H9 (cell line): ENCODE data around the gene CEACAM20. TPM values are rescaled to one million over a fixed set of nuclear protein-coding genes. Genes with fewer than 3 reads are reported as not detected.

Experiments
- DNase-seq: peaks from one replicate; pipeline ENCODE4 v3.0.0-alpha.2; 2017
- H2AFZ ChIP-seq: one replicate; pipeline ENCODE4 v1.6.1; 2013; ENCODE audit warnings: mild to moderate bottlenecking, low read length, control low read depth, moderate library complexity
- H2AK5ac ChIP-seq: 2 replicates; pipeline ENCODE4 v1.6.1; 2013; ENCODE audit warnings: low read length, control low read depth, mixed read lengths; ENCODE audit not compliant: insufficient read length
- H2BK120ac ChIP-seq: one replicate; pipeline ENCODE4 v1.6.1; 2013; ENCODE audit warnings: low read depth, mild to moderate bottlenecking, low read length, control low read depth, inconsistent platforms; ENCODE audit not compliant: poor library complexity, severe bottlenecking
- H2BK12ac ChIP-seq: 2 replicates; pipeline ENCODE4 v1.6.1; 2013; ENCODE audit warnings: low read length, control low read depth, mixed read lengths, low read depth; ENCODE audit not compliant: insufficient read length
- H2BK15ac ChIP-seq: 2 replicates; pipeline ENCODE4 v1.6.1; 2013; ENCODE audit warnings: low read depth, low read length, control low read depth
- H2BK20ac ChIP-seq: one replicate; pipeline ENCODE4 v1.6.1; 2013; ENCODE audit warnings: low read depth, mild to moderate bottlenecking, low read length, control low read depth, inconsistent platforms; ENCODE audit not compliant: poor library complexity, severe bottlenecking
- H2BK5ac ChIP-seq: 2 replicates; pipeline ENCODE4 v1.6.1; 2013; ENCODE audit warnings: low read length, control low read depth, mixed read lengths; ENCODE audit not compliant: insufficient read length
- H3K14ac ChIP-seq: 2 replicates; pipeline ENCODE4 v1.6.1; 2013; ENCODE audit warnings: low read length, control low read depth; ENCODE audit not compliant: insufficient read depth
- H3K18ac ChIP-seq: 2 replicates; pipeline ENCODE4 v1.6.1; 2013; ENCODE audit warnings: low read depth, mild to moderate bottlenecking, mixed read lengths, low read length, control low read depth; ENCODE audit not compliant: insufficient read length
- H3K23ac ChIP-seq: 2 replicates; pipeline ENCODE4 v1.6.1; 2013; ENCODE audit warnings: low read length, control low read depth, mixed read lengths, low read depth; ENCODE audit not compliant: insufficient read length
- H3K23me2 ChIP-seq: 2 replicates; pipeline ENCODE4 v1.6.1; 2013; ENCODE audit warnings: low read depth, mild to moderate bottlenecking, mixed read lengths, low read length, control low read depth; ENCODE audit not compliant: insufficient read length, poor library complexity, severe bottlenecking
- H3K27ac ChIP-seq: 2 replicates; pipeline ENCODE4 v1.5.1; 2013; ENCODE audit warnings: low read length, control low read depth, mixed read lengths, low read depth; ENCODE audit not compliant: insufficient read length
- H3K27me3 ChIP-seq: 2 replicates; pipeline ENCODE4 v1.6.1; 2013; ENCODE audit warnings: low read length, control low read depth, inconsistent platforms; ENCODE audit not compliant: insufficient read depth
- H3K4ac ChIP-seq: 2 replicates; pipeline ENCODE4 v1.6.1; 2013; ENCODE audit warnings: low read depth, mild to moderate bottlenecking, control low read depth, inconsistent platforms, low read length, moderate library complexity
- H3K4me1 ChIP-seq: 2 replicates; pipeline ENCODE4 v1.6.1; 2013; ENCODE audit warnings: low read length, control low read depth, inconsistent platforms; ENCODE audit not compliant: insufficient read depth
- H3K4me2 ChIP-seq: 2 replicates; pipeline ENCODE4 v1.6.1; 2013; ENCODE audit warnings: low read length, control low read depth, mixed read lengths; ENCODE audit not compliant: insufficient read length, insufficient read depth
- H3K56ac ChIP-seq: 2 replicates; pipeline ENCODE4 v1.6.1; 2013; ENCODE audit warnings: low read depth, mild to moderate bottlenecking, mixed read lengths, low read length, control low read depth; ENCODE audit not compliant: insufficient read length
- H3K79me1 ChIP-seq: 2 replicates; pipeline ENCODE4 v1.6.1; 2013; ENCODE audit warnings: low read depth, mild to moderate bottlenecking, moderate library complexity, low read length, control low read depth, inconsistent platforms; ENCODE audit not compliant: insufficient read depth, poor library complexity, severe bottlenecking
- H3K79me2 ChIP-seq: 2 replicates; pipeline ENCODE4 v1.6.1; 2013; ENCODE audit warnings: low read length, control low read depth, inconsistent platforms; ENCODE audit not compliant: insufficient read depth
- H3K9ac ChIP-seq: 2 replicates; pipeline ENCODE4 v1.6.1; 2013; ENCODE audit warnings: low read length, control low read depth, mixed read lengths; ENCODE audit not compliant: insufficient read length; ENCODE audit errors: extremely low read depth
- H3K9me3 ChIP-seq: one replicate; pipeline ENCODE4 v1.6.1; 2013; ENCODE audit warnings: low read depth, low read length, inconsistent platforms; ENCODE audit not compliant: control insufficient read depth
- H3T11ph ChIP-seq: one replicate; pipeline ENCODE4 v1.6.1; 2013; ENCODE audit warnings: mild to moderate bottlenecking, low read length, control low read depth, inconsistent platforms
- H4K20me1 ChIP-seq: one replicate; pipeline ENCODE4 v1.6.1; 2013; ENCODE audit not compliant: control insufficient read depth, insufficient read length, insufficient read depth
- H4K5ac ChIP-seq: 2 replicates; pipeline ENCODE4 v1.6.1; 2013; ENCODE audit warnings: low read depth, mild to moderate bottlenecking, mixed read lengths, low read length, control low read depth; ENCODE audit not compliant: insufficient read length
- H4K8ac ChIP-seq: replicated peaks from 2 replicates; pipeline ENCODE4 v1.6.1; 2013; ENCODE audit warnings: low read length, control low read depth, mixed read lengths, low read depth; ENCODE audit not compliant: insufficient read length
- H4K91ac ChIP-seq: 2 replicates; pipeline ENCODE4 v1.6.1; 2013; ENCODE audit warnings: low read depth, mild to moderate bottlenecking, moderate library complexity, mixed read lengths, low read length, control low read depth; ENCODE audit not compliant: insufficient read length
- H3K27ac Mint-ChIP-seq, 3 experiments: 2 replicates in 2 of 3; 3 replicates in 1 of 3; pipeline ENCODE4 v1.8.0; 2020 to 2021; ENCODE audit warnings: mixed read lengths in 3 of 3, mild to moderate bottlenecking in 1 of 3, moderate library complexity in 1 of 3
- H3K27me3 Mint-ChIP-seq: 2 replicates; pipeline ENCODE4 v1.8.0; 2021; ENCODE audit warnings: low read depth, mild to moderate bottlenecking, moderate library complexity, mixed read lengths
- H3K36me3 Mint-ChIP-seq, 3 experiments: 2 replicates in 2 of 3; 3 replicates in 1 of 3; pipeline ENCODE4 v1.8.0; 2020 to 2021; ENCODE audit warnings: low read depth in 3 of 3, mixed read lengths in 3 of 3; ENCODE audit not compliant: insufficient read depth in 1 of 3
- H3K4me1 Mint-ChIP-seq, 2 experiments: 2 replicates each; pipeline ENCODE4 v1.8.0; 2020; ENCODE audit warnings: mixed read lengths in 2 of 2
- H3K4me3 Mint-ChIP-seq, 2 experiments: 2 replicates in 1 of 2; 3 replicates in 1 of 2; pipeline ENCODE4 v1.8.0; 2020 to 2021; ENCODE audit warnings: mild to moderate bottlenecking in 2 of 2, mixed read lengths in 2 of 2, moderate library complexity in 1 of 2
- H3K9me3 Mint-ChIP-seq, 2 experiments: 2 replicates in 1 of 2; 3 replicates in 1 of 2; pipeline ENCODE4 v1.8.0; 2020; ENCODE audit warnings: mild to moderate bottlenecking in 2 of 2, mixed read lengths in 2 of 2, moderate library complexity in 1 of 2
- CTCF ChIP-seq: fragments of 200-600 bp; sonication (generic); conservative IDR thresholded peaks from 3 replicates; pipeline ENCODE4 v1.8.0; 2021; ENCODE audit warnings: antibody characterized with exemption, mild to moderate bottlenecking
- total RNA-seq: library from RNA; stranded (reverse); gene quantifications from 2 replicates; pipeline ENCODE4 v1.2.1, GENCODE V29; 2021

The CEACAM20 gene
- total RNA-seq, 1 experiment from 2014 or later: not detected

- H4K91ac ChIP-seq: no peak overlapping the region
- Mint-ChIP-seq H3K36me3 (no peaks in the 10 kb centered on the region; a peak in 2 of 7 replicates), H3K27me3 (peaks cover 62% of the 10 kb centered on the region), H3K9me3 (peaks cover 64 to 75% of the 10 kb centered on the region in 2 experiments), H3K4me3 (no peak overlapping the region), H3K4me1 (no peaks in the 10 kb centered on the region), H3K27ac (no peak overlapping the region)
- H3K56ac ChIP-seq: no peak overlapping the region
- no peak overlapping the region for H4K8ac ChIP-seq
- H3K4ac ChIP-seq: no peak overlapping the region
- H4K5ac ChIP-seq: no peak overlapping the region
- no peak overlapping the region for H2BK120ac ChIP-seq
- H2BK5ac ChIP-seq: no peak overlapping the region
- no peaks in the 10 kb centered on the region for H3K9me3 ChIP-seq
- no peak overlapping the region for H3K27ac ChIP-seq
- TF ChIP-seq CTCF: no peak
- no peak overlapping the region for H2AK5ac ChIP-seq
- H3K79me2 ChIP-seq: no peaks in the 10 kb centered on the region
- H3K14ac ChIP-seq: no peak overlapping the region
- no peak overlapping the region for H3T11ph ChIP-seq
- H2BK12ac ChIP-seq: no peak overlapping the region
- no peaks in the 10 kb centered on the region for H4K20me1 ChIP-seq
- H3K4me1 ChIP-seq: no peaks in the 10 kb centered on the region
- no peaks in the 10 kb centered on the region for H3K27me3 ChIP-seq
- no peaks in the 10 kb centered on the region for H3K79me1 ChIP-seq
- no peak overlapping the region for H2BK15ac ChIP-seq
- no peak overlapping the region for H3K9ac ChIP-seq
- H2BK20ac ChIP-seq: no peak overlapping the region
- H2AFZ ChIP-seq: no peak overlapping the region
- H3K18ac ChIP-seq: no peak overlapping the region
- DNase-seq: no peak
- H3K4me2 ChIP-seq: no peak overlapping the region
- H3K23me2 ChIP-seq: no peaks in the 10 kb centered on the region
- H3K23ac ChIP-seq: no peak overlapping the region
These were observed 20.0 kb downstream of the CEACAM20 start for GRCh38 chr19:44509478-44509877.
